PFSK-1 (cell line): Measurements from ENCODE around the gene ZNF592. TPM values are rescaled to one million over a fixed set of nuclear protein-coding genes. Genes with fewer than 3 reads are reported as not detected.

Experiments
- FOXP2 ChIP-seq: optimal IDR thresholded peaks from 2 replicates; pipeline ENCODE3; 2011; ENCODE audit warnings: borderline replicate concordance, control low read depth, inconsistent platforms; ENCODE audit not compliant: insufficient read depth; ENCODE audit errors: extremely low read length, extremely low read depth
- POLR2AphosphoS5 ChIP-seq: IDR thresholded peaks from 2 replicates; pipeline ENCODE4 v1.6.1; 2012; ENCODE audit warnings: low read depth, mild to moderate bottlenecking, control low read depth, low read length, moderate library complexity
- REST ChIP-seq, 2 experiments: IDR thresholded peaks; 2 replicates each; pipeline versions ENCODE4 v1.6.1 to v1.8.0; 2011 to 2012; ENCODE audit warnings: low read depth in 2 of 2, low read length in 2 of 2, control low read depth in 1 of 2, inconsistent platforms in 1 of 2, mild to moderate bottlenecking in 1 of 2, moderate library complexity in 1 of 2; ENCODE audit not compliant: insufficient read depth in 1 of 2
- SIN3A ChIP-seq: IDR thresholded peaks from 2 replicates; pipeline ENCODE4 v1.6.1; 2012; ENCODE audit warnings: mild to moderate bottlenecking, low read length, moderate library complexity, borderline replicate concordance; ENCODE audit not compliant: insufficient read depth
- TAF1 ChIP-seq: IDR thresholded peaks from 2 replicates; pipeline ENCODE4 v1.6.1; 2012; ENCODE audit warnings: low read length, control low read depth, borderline replicate concordance; ENCODE audit not compliant: insufficient read depth
- polyA plus RNA-seq: library from polyadenylated mRNA; unstranded; fragments of >200 nt; gene quantifications from one replicate; pipeline ENCODE4 v1.2.1, GENCODE V29; 2012; ENCODE audit warnings: low read depth, missing spikeins; ENCODE audit not compliant: insufficient read length

ZNF592 gene
- polyA plus RNA-seq = 22.5 TPM

- peak; percentile 52 for TF ChIP-seq FOXP2
- no peak for TF ChIP-seq POLR2AphosphoS5
- peak; percentile 57; the same call in 1 of the 2 replicates for TF ChIP-seq SIN3A
Measured at GRCh38 chr15:84748274-84749110, at the start of gene ZNF592. Gene ZNF592, plus strand, starts transcription at chr15:84748592. Its CDS starts 34,084 bp downstream, at chr15:84782676.

- TF ChIP-seq SIN3A (no peak), REST (IDR thresholded peaks at IDR 0.05; ENCODE audit: insufficient read depth in 1 of 2, low read depth in 2 of 2, low read length in 2 of 2) (no peak), TAF1 (no peak), POLR2AphosphoS5 (no peak), FOXP2 (no peak)
Measured at GRCh38 chr15:84699538-84700191, 48.7 kb upstream of the ZNF592 start.

- TF ChIP-seq TAF1 (no peak), FOXP2 (no peak), REST (IDR thresholded peaks at IDR 0.05; ENCODE audit: insufficient read depth in 1 of 2, low read depth in 2 of 2, low read length in 2 of 2) (no peak), SIN3A (no peak), POLR2AphosphoS5 (no peak)
Measured at GRCh38 chr15:84702961-84703482, 45.4 kb upstream of the ZNF592 start.

- no peak for TF ChIP-seq REST (IDR thresholded peaks at IDR 0.05; ENCODE audit: insufficient read depth in 1 of 2, low read depth in 2 of 2, low read length in 2 of 2)
- TF ChIP-seq FOXP2 = no peak
Measured at GRCh38 chr15:84703808-84704207, 44.6 kb upstream of the ZNF592 start.

- TF ChIP-seq REST (IDR thresholded peaks at IDR 0.05; ENCODE audit: insufficient read depth in 1 of 2, low read depth in 2 of 2, low read length in 2 of 2) (no peak), SIN3A (no peak), POLR2AphosphoS5 (no peak), FOXP2 (no peak), TAF1 (no peak)
Measured at GRCh38 chr15:84714372-84714771, 34.0 kb upstream of the ZNF592 start.
